ENCODE measurements around the gene DUSP15.

DUSP15 gene

DNA sequence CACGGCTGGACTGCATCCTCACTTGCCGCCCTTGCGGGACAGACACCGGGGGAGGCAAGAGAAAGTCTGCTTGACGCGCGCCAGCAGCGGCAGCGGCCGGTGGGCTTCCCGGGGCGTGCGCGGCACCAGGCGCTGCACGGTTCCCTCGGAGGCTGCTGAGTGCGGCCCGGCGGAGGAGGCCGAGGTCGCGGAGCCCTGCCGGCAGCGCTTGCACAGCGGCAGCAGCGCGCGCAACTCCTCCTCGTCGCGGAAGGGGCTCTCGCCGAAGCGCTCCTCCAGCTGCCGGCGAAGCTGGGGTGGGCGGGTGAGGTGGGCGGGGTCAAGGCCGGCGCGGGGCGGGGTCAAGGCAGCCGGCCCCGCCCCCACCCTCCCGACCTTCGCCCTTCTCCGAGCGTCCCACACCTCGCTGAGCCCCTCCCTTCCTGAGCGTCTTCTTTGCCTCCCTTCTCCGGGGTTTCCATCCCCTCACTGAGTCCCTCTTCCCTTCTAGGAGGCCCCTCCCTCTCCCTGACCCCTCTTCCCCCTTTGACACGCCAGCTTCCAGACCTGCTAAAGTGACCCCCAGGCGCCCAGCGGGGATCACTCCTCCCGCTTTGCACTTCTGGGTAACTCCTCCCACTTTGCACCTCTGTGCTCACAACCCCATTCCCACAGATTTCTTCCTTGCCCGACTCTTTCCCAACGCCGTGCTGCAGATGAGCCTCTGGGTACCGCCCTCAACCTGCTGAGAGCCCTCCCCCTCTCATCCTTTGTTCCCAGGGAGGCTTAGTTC is 8.8 kb downstream of the DUSP15 start:
- TF ChIP-seq, protein P1, sequence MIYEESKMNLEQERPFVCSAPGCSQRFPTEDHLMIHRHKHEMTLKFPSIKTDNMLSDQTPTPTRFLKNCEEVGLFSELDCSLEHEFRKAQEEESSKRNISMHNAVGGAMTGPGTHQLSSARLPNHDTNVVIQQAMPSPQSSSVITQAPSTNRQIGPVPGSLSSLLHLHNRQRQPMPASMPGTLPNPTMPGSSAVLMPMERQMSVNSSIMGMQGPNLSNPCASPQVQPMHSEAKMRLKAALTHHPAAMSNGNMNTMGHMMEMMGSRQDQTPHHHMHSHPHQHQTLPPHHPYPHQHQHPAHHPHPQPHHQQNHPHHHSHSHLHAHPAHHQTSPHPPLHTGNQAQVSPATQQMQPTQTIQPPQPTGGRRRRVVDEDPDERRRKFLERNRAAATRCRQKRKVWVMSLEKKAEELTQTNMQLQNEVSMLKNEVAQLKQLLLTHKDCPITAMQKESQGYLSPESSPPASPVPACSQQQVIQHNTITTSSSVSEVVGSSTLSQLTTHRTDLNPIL (CRISPR knock-in tag; IDR thresholded peaks at IDR 0.05; ENCODE audit: low read depth) = no peak
- TF ChIP-seq, protein P2, sequence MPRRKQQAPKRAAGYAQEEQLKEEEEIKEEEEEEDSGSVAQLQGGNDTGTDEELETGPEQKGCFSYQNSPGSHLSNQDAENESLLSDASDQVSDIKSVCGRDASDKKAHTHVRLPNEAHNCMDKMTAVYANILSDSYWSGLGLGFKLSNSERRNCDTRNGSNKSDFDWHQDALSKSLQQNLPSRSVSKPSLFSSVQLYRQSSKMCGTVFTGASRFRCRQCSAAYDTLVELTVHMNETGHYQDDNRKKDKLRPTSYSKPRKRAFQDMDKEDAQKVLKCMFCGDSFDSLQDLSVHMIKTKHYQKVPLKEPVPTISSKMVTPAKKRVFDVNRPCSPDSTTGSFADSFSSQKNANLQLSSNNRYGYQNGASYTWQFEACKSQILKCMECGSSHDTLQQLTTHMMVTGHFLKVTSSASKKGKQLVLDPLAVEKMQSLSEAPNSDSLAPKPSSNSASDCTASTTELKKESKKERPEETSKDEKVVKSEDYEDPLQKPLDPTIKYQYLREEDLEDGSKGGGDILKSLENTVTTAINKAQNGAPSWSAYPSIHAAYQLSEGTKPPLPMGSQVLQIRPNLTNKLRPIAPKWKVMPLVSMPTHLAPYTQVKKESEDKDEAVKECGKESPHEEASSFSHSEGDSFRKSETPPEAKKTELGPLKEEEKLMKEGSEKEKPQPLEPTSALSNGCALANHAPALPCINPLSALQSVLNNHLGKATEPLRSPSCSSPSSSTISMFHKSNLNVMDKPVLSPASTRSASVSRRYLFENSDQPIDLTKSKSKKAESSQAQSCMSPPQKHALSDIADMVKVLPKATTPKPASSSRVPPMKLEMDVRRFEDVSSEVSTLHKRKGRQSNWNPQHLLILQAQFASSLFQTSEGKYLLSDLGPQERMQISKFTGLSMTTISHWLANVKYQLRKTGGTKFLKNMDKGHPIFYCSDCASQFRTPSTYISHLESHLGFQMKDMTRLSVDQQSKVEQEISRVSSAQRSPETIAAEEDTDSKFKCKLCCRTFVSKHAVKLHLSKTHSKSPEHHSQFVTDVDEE (CRISPR knock-in tag; IDR thresholded peaks at IDR 0.05) = no peak
- TF ChIP-seq ZFP3 (CRISPR knock-in tag; IDR thresholded peaks at IDR 0.05) (no peak), ZC3H10 (CRISPR knock-in tag; IDR thresholded peaks at IDR 0.05) (no peak), ZNF8 (CRISPR knock-in tag; IDR thresholded peaks at IDR 0.05) (no peak), TOX (CRISPR knock-in tag; IDR thresholded peaks at IDR 0.05; ENCODE audit: borderline replicate concordance) (no peak), BACH2 (CRISPR knock-in tag; IDR thresholded peaks at IDR 0.05; ENCODE audit: borderline replicate concordance) (no peak), TCF4 (CRISPR knock-in tag; IDR thresholded peaks at IDR 0.05; ENCODE audit: borderline replicate concordance) (no peak), ISL1 (CRISPR knock-in tag; IDR thresholded peaks at IDR 0.05) (no peak), RARB (CRISPR knock-in tag; IDR thresholded peaks at IDR 0.05) (no peak), ESRRG (CRISPR knock-in tag; IDR thresholded peaks at IDR 0.05) (no peak), ARNTL (CRISPR knock-in tag; IDR thresholded peaks at IDR 0.05; ENCODE audit: borderline replicate concordance, low read depth) (no peak), CSDC2 (CRISPR knock-in tag; IDR thresholded peaks at IDR 0.05) (no peak), OSR1 (CRISPR knock-in tag; IDR thresholded peaks at IDR 0.05) (no peak), SNAI2 (CRISPR knock-in tag; IDR thresholded peaks at IDR 0.05) (no peak), ZFP30 (CRISPR knock-in tag; IDR thresholded peaks at IDR 0.05) (no peak)
- TF ChIP-seq, protein P3, sequence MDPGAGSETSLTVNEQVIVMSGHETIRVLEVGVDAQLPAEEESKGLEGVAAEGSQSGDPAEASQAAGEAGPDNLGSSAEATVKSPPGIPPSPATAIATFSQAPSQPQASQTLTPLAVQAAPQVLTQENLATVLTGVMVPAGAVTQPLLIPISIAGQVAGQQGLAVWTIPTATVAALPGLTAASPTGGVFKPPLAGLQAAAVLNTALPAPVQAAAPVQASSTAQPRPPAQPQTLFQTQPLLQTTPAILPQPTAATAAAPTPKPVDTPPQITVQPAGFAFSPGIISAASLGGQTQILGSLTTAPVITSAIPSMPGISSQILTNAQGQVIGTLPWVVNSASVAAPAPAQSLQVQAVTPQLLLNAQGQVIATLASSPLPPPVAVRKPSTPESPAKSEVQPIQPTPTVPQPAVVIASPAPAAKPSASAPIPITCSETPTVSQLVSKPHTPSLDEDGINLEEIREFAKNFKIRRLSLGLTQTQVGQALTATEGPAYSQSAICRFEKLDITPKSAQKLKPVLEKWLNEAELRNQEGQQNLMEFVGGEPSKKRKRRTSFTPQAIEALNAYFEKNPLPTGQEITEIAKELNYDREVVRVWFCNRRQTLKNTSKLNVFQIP (CRISPR knock-in tag; IDR thresholded peaks at IDR 0.05; ENCODE audit: borderline replicate concordance, low read depth) = no peak
- TF ChIP-seq, protein P4, sequence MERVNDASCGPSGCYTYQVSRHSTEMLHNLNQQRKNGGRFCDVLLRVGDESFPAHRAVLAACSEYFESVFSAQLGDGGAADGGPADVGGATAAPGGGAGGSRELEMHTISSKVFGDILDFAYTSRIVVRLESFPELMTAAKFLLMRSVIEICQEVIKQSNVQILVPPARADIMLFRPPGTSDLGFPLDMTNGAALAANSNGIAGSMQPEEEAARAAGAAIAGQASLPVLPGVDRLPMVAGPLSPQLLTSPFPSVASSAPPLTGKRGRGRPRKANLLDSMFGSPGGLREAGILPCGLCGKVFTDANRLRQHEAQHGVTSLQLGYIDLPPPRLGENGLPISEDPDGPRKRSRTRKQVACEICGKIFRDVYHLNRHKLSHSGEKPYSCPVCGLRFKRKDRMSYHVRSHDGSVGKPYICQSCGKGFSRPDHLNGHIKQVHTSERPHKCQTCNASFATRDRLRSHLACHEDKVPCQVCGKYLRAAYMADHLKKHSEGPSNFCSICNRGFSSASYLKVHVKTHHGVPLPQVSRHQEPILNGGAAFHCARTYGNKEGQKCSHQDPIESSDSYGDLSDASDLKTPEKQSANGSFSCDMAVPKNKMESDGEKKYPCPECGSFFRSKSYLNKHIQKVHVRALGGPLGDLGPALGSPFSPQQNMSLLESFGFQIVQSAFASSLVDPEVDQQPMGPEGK (CRISPR knock-in tag; IDR thresholded peaks at IDR 0.05; ENCODE audit: borderline replicate concordance) = no peak
- ATAC-seq = peak; percentile 90

DNA sequence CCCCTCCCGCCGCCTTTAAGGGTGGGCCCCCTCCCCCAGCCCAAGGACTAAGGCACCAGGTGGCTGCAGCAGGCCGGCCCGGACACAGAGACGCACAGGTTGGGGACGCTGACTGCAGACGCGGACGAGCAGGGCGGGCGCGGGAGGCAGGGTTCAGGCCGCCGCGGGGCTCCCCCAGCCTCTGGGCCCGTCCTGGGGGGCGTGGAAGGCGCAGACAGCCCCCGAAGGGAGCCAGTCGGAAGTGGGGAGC is 9.3 kb downstream of the DUSP15 start:
- peak; percentile 45 for ATAC-seq
- no peak for TF ChIP-seq TCF4 (CRISPR knock-in tag; IDR thresholded peaks at IDR 0.05; ENCODE audit: borderline replicate concordance)
- no peak for TF ChIP-seq RARB (CRISPR knock-in tag; IDR thresholded peaks at IDR 0.05)
- TF ChIP-seq SNAI2 (CRISPR knock-in tag; IDR thresholded peaks at IDR 0.05) = no peak
- no peak for TF ChIP-seq CSDC2 (CRISPR knock-in tag; IDR thresholded peaks at IDR 0.05)
- no peak for TF ChIP-seq ZFP3 (CRISPR knock-in tag; IDR thresholded peaks at IDR 0.05)
- TF ChIP-seq ISL1 (CRISPR knock-in tag; IDR thresholded peaks at IDR 0.05) = no peak
- TF ChIP-seq GLIS3 (CRISPR knock-in tag; IDR thresholded peaks at IDR 0.05) = no peak
- no peak for TF ChIP-seq ZNF8 (CRISPR knock-in tag; IDR thresholded peaks at IDR 0.05)

DNA sequence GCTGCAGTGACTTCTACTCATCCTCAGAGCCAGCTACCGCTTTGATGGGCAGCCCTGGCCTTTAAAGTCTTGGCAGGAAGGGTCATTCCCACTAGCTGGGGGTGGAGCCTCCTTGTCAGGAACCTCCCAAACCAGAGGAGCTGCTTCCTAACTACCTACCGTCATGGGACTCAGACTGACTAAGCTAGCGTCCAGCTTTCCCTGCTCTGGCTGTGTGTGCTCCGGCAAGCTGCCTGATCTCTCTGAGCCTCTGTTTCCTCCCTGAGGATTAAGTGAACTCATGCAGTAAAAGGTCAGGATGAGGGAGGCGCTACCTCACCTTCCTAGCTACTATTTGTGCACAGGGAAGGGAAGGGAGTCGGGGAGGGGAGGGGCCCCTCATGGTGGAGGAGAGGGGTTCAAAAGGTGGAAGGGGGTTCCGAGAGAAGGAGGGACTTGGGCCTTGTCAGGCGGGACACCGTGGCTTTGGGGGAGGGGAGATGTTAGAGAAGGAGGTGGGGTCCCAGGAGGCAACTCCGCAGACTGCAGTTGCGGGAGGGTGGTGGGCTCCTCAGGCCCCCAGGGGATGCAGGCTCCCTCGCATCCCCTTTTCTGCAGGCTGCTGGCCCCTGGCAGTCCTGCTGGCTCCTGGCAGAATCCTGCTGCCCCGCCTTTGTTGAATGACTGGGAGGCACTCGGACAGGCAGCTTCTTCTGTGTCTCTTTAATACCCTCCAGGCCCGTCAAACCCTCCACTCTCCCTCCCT is 9.8 kb downstream of the DUSP15 start:
- ATAC-seq = peak; percentile 41
- TF ChIP-seq ZFP30 (CRISPR knock-in tag; IDR thresholded peaks at IDR 0.05) = no peak
- TF ChIP-seq ZNF8 (CRISPR knock-in tag; IDR thresholded peaks at IDR 0.05) = no peak
- TF ChIP-seq, protein P4 (CRISPR knock-in tag; IDR thresholded peaks at IDR 0.05; ENCODE audit: borderline replicate concordance) = no peak
- TF ChIP-seq, protein P3 (CRISPR knock-in tag; IDR thresholded peaks at IDR 0.05; ENCODE audit: borderline replicate concordance, low read depth) = no peak
- TF ChIP-seq ZC3H10 (CRISPR knock-in tag; IDR thresholded peaks at IDR 0.05) = no peak
- TF ChIP-seq, protein P2 (CRISPR knock-in tag; IDR thresholded peaks at IDR 0.05) = no peak
- TF ChIP-seq GLIS3 (CRISPR knock-in tag; IDR thresholded peaks at IDR 0.05) = no peak
- no peak for TF ChIP-seq TCF4 (CRISPR knock-in tag; IDR thresholded peaks at IDR 0.05; ENCODE audit: borderline replicate concordance)

Data from SK-N-SH treated with all-trans-retinoic acid at 6 μM for 48 hours (cell line).